HepG2 (cell line): ENCODE measurements around the gene PAQR7. TPM values are rescaled to one million over a fixed set of nuclear protein-coding genes. Genes with fewer than 3 reads are reported as not detected.

Experiments used
- ATF1 ChIP-seq: IDR thresholded peaks from 2 replicates; pipeline ENCODE4 v1.6.1; 2016; ENCODE audit warnings: mild to moderate bottlenecking, control low read depth
- ATF7 ChIP-seq, 2 experiments: fragments of 450-650 bp in 1 of 2; sonication (generic) in 1 of 2; formaldehyde crosslinking in 1 of 2; IDR thresholded peaks; 2 replicates each; pipeline versions ENCODE4 v1.4.0 to v1.6.1; 2016 to 2020; ENCODE audit warnings: antibody characterized with exemption in 1 of 2, mild to moderate bottlenecking in 1 of 2, missing genetic modification reagents in 1 of 2
- ELF4 ChIP-seq: sonication (generic); formaldehyde crosslinking; IDR thresholded peaks from 2 replicates; pipeline ENCODE4 v1.5.0; 2020; ENCODE audit warnings: missing genetic modification reagents, mild to moderate bottlenecking, moderate library complexity, borderline replicate concordance
- FOXA1 ChIP-seq, 2 experiments: fragments of 450-650 bp in 1 of 2; sonication (generic) in 1 of 2; formaldehyde crosslinking in 1 of 2; IDR thresholded peaks; 2 replicates each; pipeline versions ENCODE4 v1.4.0 to v1.6.1; 2016 to 2020; ENCODE audit warnings: missing genetic modification reagents in 1 of 2
- FOXM1 ChIP-seq: sonication (generic); formaldehyde crosslinking; IDR thresholded peaks from 2 replicates; pipeline ENCODE4 v1.5.0; 2020; ENCODE audit warnings: missing genetic modification reagents
- KLF16 ChIP-seq, 2 experiments: sonication (generic) in 1 of 2; formaldehyde crosslinking in 1 of 2; IDR thresholded peaks; 2 replicates each; pipeline versions ENCODE4 v1.6.1 to v1.8.0; 2016 to 2023; ENCODE audit warnings: missing genetic modification reagents in 2 of 2, missing compliant biosample characterization in 1 of 2
- MZF1 ChIP-seq: sonication (generic); formaldehyde crosslinking; IDR thresholded peaks from 2 replicates; pipeline ENCODE4 v1.8.1; 2023; ENCODE audit warnings: mild to moderate bottlenecking, missing genetic modification reagents, borderline replicate concordance
- RAD51 ChIP-seq: fragments of 450-650 bp; IDR thresholded peaks from 2 replicates; pipeline ENCODE4 v1.6.1; 2016; ENCODE audit warnings: borderline replicate concordance
- RFX5 ChIP-seq: IDR thresholded peaks from 2 replicates; pipeline ENCODE4 v1.6.1; 2011; ENCODE audit warnings: low read depth, low read length, improper control_type of control experiment
- SSRP1 ChIP-seq: IDR thresholded peaks from 2 replicates; pipeline ENCODE4 v1.6.1; 2016; ENCODE audit warnings: control low read depth
- TBX3 ChIP-seq: fragments of 450-650 bp; IDR thresholded peaks from 2 replicates; pipeline ENCODE4 v1.6.1; 2017; ENCODE audit warnings: antibody characterized with exemption, mild to moderate bottlenecking, inconsistent platforms, borderline replicate concordance
- TMF1 ChIP-seq: sonication (generic); formaldehyde crosslinking; IDR thresholded peaks from 2 replicates; pipeline ENCODE4 v1.8.1; 2022; ENCODE audit warnings: low read depth, missing genetic modification reagents
- YEATS4 ChIP-seq: sonication (generic); formaldehyde crosslinking; IDR thresholded peaks from 2 replicates; pipeline ENCODE4 v1.4.0; 2020; ENCODE audit warnings: missing genetic modification reagents, borderline replicate concordance
- ZFP37 ChIP-seq: sonication (generic); formaldehyde crosslinking; IDR thresholded peaks from 2 replicates; pipeline ENCODE4 v1.4.0; 2020; ENCODE audit warnings: missing genetic modification reagents, borderline replicate concordance
- ZNF292 ChIP-seq: sonication (generic); formaldehyde crosslinking; IDR thresholded peaks from 2 replicates; pipeline ENCODE4 v1.8.1; 2022; ENCODE audit warnings: mild to moderate bottlenecking, low read depth, missing genetic modification reagents, borderline replicate concordance
- ZNF530 ChIP-seq: sonication (generic); formaldehyde crosslinking; IDR thresholded peaks from 2 replicates; pipeline ENCODE4 v1.5.0; 2020; ENCODE audit warnings: low read depth, mild to moderate bottlenecking, missing genetic modification reagents
- ZNF598 ChIP-seq: sonication (generic); formaldehyde crosslinking; IDR thresholded peaks from 2 replicates; pipeline ENCODE4 v1.5.1; 2020; ENCODE audit warnings: mild to moderate bottlenecking, missing genetic modification reagents, borderline replicate concordance
- ZNF746 ChIP-seq: sonication (generic); formaldehyde crosslinking; IDR thresholded peaks from 2 replicates; pipeline ENCODE4 v1.8.0; 2022; ENCODE audit warnings: mild to moderate bottlenecking, missing genetic modification reagents
- ZNF790 ChIP-seq: sonication (generic); formaldehyde crosslinking; IDR thresholded peaks from 2 replicates; pipeline ENCODE4 v1.8.0; 2022; ENCODE audit warnings: missing genetic modification reagents, mild to moderate bottlenecking, borderline replicate concordance
- polyA plus RNA-seq, 8 experiments: library from polyadenylated mRNA; depleted of rRNA in 3 of 8; stranded (reverse) in 7 of 8; unstranded in 1 of 8; fragments of >200 nt; fragmentation: Illumina TruSeq in 4 of 8; extraction: Trizol in 4 of 8; gene quantifications; 2 replicates each; pipeline versions ENCODE4 v1.2.1 to v1.2.3, GENCODE V29; 2011 to 2016; ENCODE audit warnings: low read depth in 4 of 8, missing spikeins in 1 of 8, mixed read lengths in 1 of 8; ENCODE audit not compliant: insufficient read depth in 1 of 8
- total RNA-seq, 5 experiments: library from RNA; depleted of rRNA; stranded (reverse); fragments of >200 nt; fragmentation: Illumina TruSeq; extraction: Trizol; gene quantifications; 2 replicates each; pipeline ENCODE4 v1.2.3, GENCODE V29; 2016; ENCODE audit warnings: low read depth in 1 of 5
- TF ChIP-seq, protein P1 (sequence below): sonication (generic); formaldehyde crosslinking; IDR thresholded peaks from 2 replicates; pipeline ENCODE4 v1.8.0; 2022; ENCODE audit warnings: mild to moderate bottlenecking, missing genetic modification reagents; ENCODE audit not compliant: insufficient replicate concordance
- TF ChIP-seq, protein P2 (sequence below): IDR thresholded peaks from 2 replicates; pipeline ENCODE4 v1.6.1; 2016; ENCODE audit warnings: control low read depth
- TF ChIP-seq, protein P3 (sequence below): sonication (generic); formaldehyde crosslinking; IDR thresholded peaks from 2 replicates; pipeline ENCODE4 v1.8.0; 2022; ENCODE audit warnings: missing genetic modification reagents, mild to moderate bottlenecking, moderate library complexity, borderline replicate concordance
- TF ChIP-seq, protein P4 (sequence below): fragments of 450-650 bp; IDR thresholded peaks from 2 replicates; pipeline ENCODE4 v1.6.1; 2016

The PAQR7 gene
- total and polyA plus RNA-seq, 2 of the 13 experiments (the other 11 are each of a cell fraction or from before 2014, with no cell fraction given) = 13.2 to 16.6 TPM

DNA sequence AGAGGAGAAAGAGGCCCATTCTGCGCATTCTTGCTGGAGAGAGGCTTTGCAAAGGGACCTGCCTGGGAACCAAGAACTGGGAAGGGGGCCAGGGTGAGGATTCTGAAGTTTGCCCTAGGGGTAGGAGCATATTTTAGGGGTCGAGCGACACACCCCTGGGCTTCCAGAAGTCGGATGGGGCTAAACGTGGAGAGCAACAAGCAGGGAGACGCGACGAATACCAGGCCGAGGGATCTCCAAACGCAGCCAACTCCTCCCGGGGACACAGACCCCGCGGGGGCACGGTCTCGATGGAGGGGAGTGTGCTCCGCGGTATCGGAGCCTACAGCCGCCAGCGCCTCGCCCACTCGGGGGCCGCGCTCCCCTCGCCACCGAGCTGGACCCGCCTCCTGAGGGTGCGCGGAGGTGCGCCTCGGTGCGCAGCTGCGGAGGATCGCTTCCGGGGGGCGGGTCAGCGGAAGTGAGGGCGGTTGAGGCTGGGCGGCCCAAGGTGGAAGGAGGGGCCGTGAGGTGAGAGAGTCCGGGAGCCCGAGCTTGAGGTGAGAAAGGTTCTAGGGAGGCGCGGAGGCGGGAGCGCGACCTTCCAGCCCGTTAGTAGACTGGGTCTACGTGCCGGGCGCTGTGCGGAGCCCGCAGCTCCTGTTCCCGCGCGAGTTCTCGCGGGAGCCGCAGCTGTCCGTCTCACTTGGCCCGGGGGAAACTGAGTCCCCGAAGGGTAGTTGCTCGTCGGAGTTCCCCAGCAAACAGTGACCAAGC is 55.8 kb downstream of the PAQR7 start, which contains the start of gene MTFR1L (continued):
- TF ChIP-seq, protein P1, sequence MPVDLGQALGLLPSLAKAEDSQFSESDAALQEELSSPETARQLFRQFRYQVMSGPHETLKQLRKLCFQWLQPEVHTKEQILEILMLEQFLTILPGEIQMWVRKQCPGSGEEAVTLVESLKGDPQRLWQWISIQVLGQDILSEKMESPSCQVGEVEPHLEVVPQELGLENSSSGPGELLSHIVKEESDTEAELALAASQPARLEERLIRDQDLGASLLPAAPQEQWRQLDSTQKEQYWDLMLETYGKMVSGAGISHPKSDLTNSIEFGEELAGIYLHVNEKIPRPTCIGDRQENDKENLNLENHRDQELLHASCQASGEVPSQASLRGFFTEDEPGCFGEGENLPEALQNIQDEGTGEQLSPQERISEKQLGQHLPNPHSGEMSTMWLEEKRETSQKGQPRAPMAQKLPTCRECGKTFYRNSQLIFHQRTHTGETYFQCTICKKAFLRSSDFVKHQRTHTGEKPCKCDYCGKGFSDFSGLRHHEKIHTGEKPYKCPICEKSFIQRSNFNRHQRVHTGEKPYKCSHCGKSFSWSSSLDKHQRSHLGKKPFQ (CRISPR knock-in tag) = peak; percentile 12
- TF ChIP-seq ZNF292 (CRISPR knock-in tag) (no peak), SSRP1 (CRISPR knock-in tag) (no peak), ELF4 (peak; percentile 46; the same call in 1 of the 2 replicates), ZNF790 (CRISPR knock-in tag) (peak; percentile 93), FOXM1 (CRISPR knock-in tag) (no peak), ATF1 (CRISPR knock-in tag) (no peak), FOXA1 (IDR thresholded peaks at IDR 0.05) (no peak), FOXA1 (CRISPR knock-in tag; IDR thresholded peaks at IDR 0.05) (peak; percentile 7; the same call in 1 of the 2 replicates), ZNF598 (CRISPR knock-in tag) (peak; percentile 54; the same call in 1 of the 2 replicates), YEATS4 (CRISPR knock-in tag) (peak; percentile 55; the same call in 1 of the 2 replicates), ZFP37 (CRISPR knock-in tag) (no peak), ZNF530 (CRISPR knock-in tag) (no peak), ZNF746 (CRISPR knock-in tag) (no peak), MZF1 (CRISPR knock-in tag) (no peak), ATF7 (IDR thresholded peaks at IDR 0.05) (no peak), ATF7 (CRISPR knock-in tag; IDR thresholded peaks at IDR 0.05) (no peak), TBX3 (no peak), TMF1 (CRISPR knock-in tag) (no peak), KLF16 (CRISPR knock-in tag; IDR thresholded peaks at IDR 0.05) (peak in 1 of 2 experiments; percentile 86; a peak in 2 of 4 replicates), RAD51 (no peak), RFX5 (no peak)
- TF ChIP-seq, protein P2, sequence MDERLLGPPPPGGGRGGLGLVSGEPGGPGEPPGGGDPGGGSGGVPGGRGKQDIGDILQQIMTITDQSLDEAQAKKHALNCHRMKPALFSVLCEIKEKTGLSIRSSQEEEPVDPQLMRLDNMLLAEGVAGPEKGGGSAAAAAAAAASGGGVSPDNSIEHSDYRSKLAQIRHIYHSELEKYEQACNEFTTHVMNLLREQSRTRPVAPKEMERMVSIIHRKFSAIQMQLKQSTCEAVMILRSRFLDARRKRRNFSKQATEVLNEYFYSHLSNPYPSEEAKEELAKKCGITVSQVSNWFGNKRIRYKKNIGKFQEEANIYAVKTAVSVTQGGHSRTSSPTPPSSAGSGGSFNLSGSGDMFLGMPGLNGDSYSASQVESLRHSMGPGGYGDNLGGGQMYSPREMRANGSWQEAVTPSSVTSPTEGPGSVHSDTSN (CRISPR knock-in tag) = no peak
- TF ChIP-seq, protein P3, sequence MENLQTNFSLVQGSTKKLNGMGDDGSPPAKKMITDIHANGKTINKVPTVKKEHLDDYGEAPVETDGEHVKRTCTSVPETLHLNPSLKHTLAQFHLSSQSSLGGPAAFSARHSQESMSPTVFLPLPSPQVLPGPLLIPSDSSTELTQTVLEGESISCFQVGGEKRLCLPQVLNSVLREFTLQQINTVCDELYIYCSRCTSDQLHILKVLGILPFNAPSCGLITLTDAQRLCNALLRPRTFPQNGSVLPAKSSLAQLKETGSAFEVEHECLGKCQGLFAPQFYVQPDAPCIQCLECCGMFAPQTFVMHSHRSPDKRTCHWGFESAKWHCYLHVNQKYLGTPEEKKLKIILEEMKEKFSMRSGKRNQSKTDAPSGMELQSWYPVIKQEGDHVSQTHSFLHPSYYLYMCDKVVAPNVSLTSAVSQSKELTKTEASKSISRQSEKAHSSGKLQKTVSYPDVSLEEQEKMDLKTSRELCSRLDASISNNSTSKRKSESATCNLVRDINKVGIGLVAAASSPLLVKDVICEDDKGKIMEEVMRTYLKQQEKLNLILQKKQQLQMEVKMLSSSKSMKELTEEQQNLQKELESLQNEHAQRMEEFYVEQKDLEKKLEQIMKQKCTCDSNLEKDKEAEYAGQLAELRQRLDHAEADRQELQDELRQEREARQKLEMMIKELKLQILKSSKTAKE (CRISPR knock-in tag) = peak; percentile 48; the same call in 1 of the 2 replicates
- TF ChIP-seq, protein P4, sequence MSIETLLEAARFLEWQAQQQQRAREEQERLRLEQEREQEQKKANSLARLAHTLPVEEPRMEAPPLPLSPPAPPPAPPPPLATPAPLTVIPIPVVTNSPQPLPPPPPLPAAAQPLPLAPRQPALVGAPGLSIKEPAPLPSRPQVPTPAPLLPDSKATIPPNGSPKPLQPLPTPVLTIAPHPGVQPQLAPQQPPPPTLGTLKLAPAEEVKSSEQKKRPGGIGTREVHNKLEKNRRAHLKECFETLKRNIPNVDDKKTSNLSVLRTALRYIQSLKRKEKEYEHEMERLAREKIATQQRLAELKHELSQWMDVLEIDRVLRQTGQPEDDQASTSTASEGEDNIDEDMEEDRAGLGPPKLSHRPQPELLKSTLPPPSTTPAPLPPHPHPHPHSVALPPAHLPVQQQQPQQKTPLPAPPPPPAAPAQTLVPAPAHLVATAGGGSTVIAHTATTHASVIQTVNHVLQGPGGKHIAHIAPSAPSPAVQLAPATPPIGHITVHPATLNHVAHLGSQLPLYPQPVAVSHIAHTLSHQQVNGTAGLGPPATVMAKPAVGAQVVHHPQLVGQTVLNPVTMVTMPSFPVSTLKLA = no peak
